OCI-LY7 (cell line): ENCODE results near the gene ETV5.

ENCODE experiments used
- CTCF ChIP-seq: fragments of 200-600 bp; sonication (generic); conservative IDR thresholded peaks from 2 replicates; pipeline ENCODE4 v1.5.1; 2014; ENCODE audit warnings: mild to moderate bottlenecking, antibody characterized with exemption, low read length, moderate library complexity, mixed read lengths
- EZH2phosphoT487 ChIP-seq: fragments of 200-600 bp; sonication (generic); IDR thresholded peaks from 2 replicates; pipeline ENCODE4 v1.6.1; 2018; ENCODE audit warnings: low read depth, borderline replicate concordance, mild to moderate bottlenecking, mixed run types, antibody characterized with exemption, low read length, moderate library complexity, mixed read lengths

- TF ChIP-seq CTCF = no peak
- TF ChIP-seq EZH2phosphoT487 = no peak
These were observed 11.0 kb downstream of the ETV5 start for GRCh38 chr3:186097663-186098451.
